Brain microvascular endothelial cell (primary cell): Measurements from ENCODE around the gene DAPK1.

Source experiments
- DNase-seq: peaks from one replicate; pipeline ENCODE4 v3.0.0-alpha.2; 2020
- H3K27ac ChIP-seq: fragments of 250-450 bp; sonication (Bioruptor Pico); 2 replicates; pipeline ENCODE4 v1.5.1; 2020; ENCODE audit warnings: mild to moderate bottlenecking, moderate library complexity
- H3K27me3 ChIP-seq: fragments of 250-450 bp; sonication (Bioruptor Pico); replicated peaks from 2 replicates; pipeline ENCODE4 v1.5.1; 2020; ENCODE audit warnings: mild to moderate bottlenecking
- H3K36me3 ChIP-seq: fragments of 250-450 bp; sonication (Bioruptor Pico); replicated peaks from 2 replicates; pipeline ENCODE4 v1.5.1; 2020; ENCODE audit warnings: mild to moderate bottlenecking
- H3K4me3 ChIP-seq: 2 replicates; pipeline ENCODE4 v1.5.1; 2011; ENCODE audit warnings: low read depth, mild to moderate bottlenecking, control low read depth, low read length, moderate library complexity
- CTCF ChIP-seq: IDR thresholded peaks from 2 replicates; pipeline ENCODE4 v1.5.1; 2011; ENCODE audit warnings: low read depth, mild to moderate bottlenecking, moderate library complexity, low read length, control low read depth, inconsistent platforms; ENCODE audit errors: missing control alignments
- in situ Hi-C: cut with HindIII; loops from 2 replicates; pipeline ENCODE4 v1.10.0; 2017; ENCODE audit warnings: low sequenced_read_pairs, low pct_ligation_motif_present

DAPK1 gene

GRCh38 chr9:87659534-87660419 is 162.1 kb downstream of the DAPK1 start:
- in situ Hi-C loops: loop anchor here (25.0 kb wide), 1 partner anchor 322 kb away; no protein-coding TSS in a partner anchor
- no peak for TF ChIP-seq CTCF
- Histone ChIP-seq H3K27ac (no peak overlapping the region), H3K36me3 (no peaks in the 10 kb centered on the region), H3K27me3 (no peaks in the 10 kb centered on the region), H3K4me3 (no peak overlapping the region)
- no peak for DNase-seq

- no peak overlapping the region for H3K4me3 ChIP-seq
- in situ Hi-C loops: loop anchor here (25.0 kb wide), 1 partner anchor 324 kb away; no protein-coding TSS in a partner anchor
- TF ChIP-seq CTCF: no peak
- H3K36me3 ChIP-seq: no peaks in the 10 kb centered on the region
- no peak overlapping the region for H3K27ac ChIP-seq
- no peaks in the 10 kb centered on the region for H3K27me3 ChIP-seq
- no peak for DNase-seq
Measured at GRCh38 chr9:87661241-87661640, 163.6 kb downstream of the DAPK1 start.

GRCh38 chr9:87662808-87663528 is 165.3 kb downstream of the DAPK1 start:
- in situ Hi-C loops: loop anchor here (25.0 kb wide), 1 partner anchor 326 kb away; no protein-coding TSS in a partner anchor

GRCh38 chr9:87663556-87663955 is 165.9 kb downstream of the DAPK1 start:
- DNase-seq: no peak
- no peak for TF ChIP-seq CTCF
- no peak overlapping the region for H3K27ac ChIP-seq
- H3K4me3 ChIP-seq: no peak overlapping the region
- in situ Hi-C loops: loop anchor here (25.0 kb wide), 1 partner anchor 326 kb away; no protein-coding TSS in a partner anchor
- no peaks in the 10 kb centered on the region for H3K36me3 ChIP-seq
- no peaks in the 10 kb centered on the region for H3K27me3 ChIP-seq

More at GRCh38 chr9:87662808-87663528, 165.3 kb downstream of the DAPK1 start:
- H3K36me3 ChIP-seq: no peaks in the 10 kb centered on the region
- H3K4me3 ChIP-seq: no peak overlapping the region
- peak; percentile 95 for TF ChIP-seq CTCF
- no peaks in the 10 kb centered on the region for H3K27me3 ChIP-seq
- H3K27ac ChIP-seq: no peak overlapping the region
- DNase-seq: peak; percentile 67

GRCh38 chr9:87664153-87665060 is 166.7 kb downstream of the DAPK1 start:
- H3K36me3 ChIP-seq: no peaks in the 10 kb centered on the region
- in situ Hi-C loops: loop anchor here (25.0 kb wide), 1 partner anchor 327 kb away; no protein-coding TSS in a partner anchor
- no peaks in the 10 kb centered on the region for H3K27me3 ChIP-seq

More at GRCh38 chr9:87664153-87665060, 166.7 kb downstream of the DAPK1 start:
- Histone ChIP-seq H3K27ac (no peak overlapping the region), H3K4me3 (no peak overlapping the region)
- no peak for DNase-seq
- TF ChIP-seq CTCF: no peak
